Measurements from ENCODE around the gene KRT33B.
A peak's percentile ranks its signal among the peaks of the same experiment; 100 is the strongest.

Gene KRT33B

GRCh38 chr17:41369713-41370112 lies at the start of gene KRT33B:
Gene KRT33B (minus strand): TSS chr17:41369813. CDS start chr17:41369750, 63 bp downstream.
- TF ChIP-seq CTCF (conservative IDR thresholded peaks at IDR 0.05), result no peak
- H3K27ac ChIP-seq, result no peak within 1 kb of the TSS

- H3K27ac ChIP-seq, result no peak overlapping the region
- no peak for TF ChIP-seq CTCF (conservative IDR thresholded peaks at IDR 0.05)
Observed at GRCh38 chr17:41418116-41418860, 48.7 kb upstream of the KRT33B start.

- H3K27ac ChIP-seq, result no peak overlapping the region
- TF ChIP-seq CTCF (conservative IDR thresholded peaks at IDR 0.05), result peak; percentile 72
Observed at GRCh38 chr17:41417576-41418015, 48.0 kb upstream of the KRT33B start.

DNA sequence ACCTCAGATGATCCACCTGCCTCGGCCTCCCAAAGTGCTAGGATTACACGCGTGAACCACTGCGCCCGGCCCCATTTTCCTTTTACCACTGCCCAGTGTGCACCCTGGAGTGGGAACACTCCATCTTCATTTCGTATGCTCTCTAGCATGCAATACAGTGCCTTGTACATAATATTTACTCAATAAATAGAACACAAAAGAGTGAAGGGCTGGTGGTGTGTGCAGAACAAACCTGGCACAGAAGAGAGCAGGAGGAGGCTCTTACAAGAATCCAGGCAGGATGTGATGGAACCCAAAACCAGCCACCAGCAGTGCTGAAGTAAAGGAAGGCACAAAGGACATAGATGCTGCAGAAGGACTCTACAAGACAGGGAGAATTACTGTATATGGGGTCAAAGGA lies 47.5 kb upstream of the KRT33B start:
- no peak for TF ChIP-seq CTCF (conservative IDR thresholded peaks at IDR 0.05)
- H3K27ac ChIP-seq, result no peak overlapping the region

DNA sequence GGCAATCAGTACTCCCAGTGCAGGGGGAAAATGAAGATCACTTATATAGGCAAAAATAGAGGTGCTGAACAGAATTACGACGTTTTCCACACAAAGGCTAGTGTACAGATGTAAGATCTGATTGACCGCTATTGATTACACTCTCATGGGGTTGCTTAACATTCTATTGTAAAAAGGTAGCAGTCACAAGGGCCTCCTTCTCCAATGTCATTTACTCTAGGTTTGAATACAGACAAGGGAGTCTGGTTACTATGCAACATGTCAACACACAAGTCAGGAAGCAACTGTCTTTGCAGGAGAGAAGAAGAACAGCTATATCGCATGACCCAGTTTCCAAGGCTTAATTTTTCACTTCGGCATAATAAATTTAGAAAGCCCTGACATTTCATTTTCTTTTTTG lies 46.9 kb upstream of the KRT33B start:
- TF ChIP-seq CTCF (conservative IDR thresholded peaks at IDR 0.05), result no peak
- H3K27ac ChIP-seq, result no peak overlapping the region

- H3K27ac ChIP-seq, result no peak overlapping the region
- TF ChIP-seq CTCF (conservative IDR thresholded peaks at IDR 0.05), result no peak
Observed at GRCh38 chr17:41415833-41416335, 46.3 kb upstream of the KRT33B start.

GRCh38 chr17:41415411-41415810 lies 45.8 kb upstream of the KRT33B start:
- no peak for TF ChIP-seq CTCF (conservative IDR thresholded peaks at IDR 0.05)
- H3K27ac ChIP-seq, result no peak overlapping the region

Measured in VCaP (cell line).